ENCODE measurements around the gene AHI1.
"Not testable (repeated sequence)": the region's sequence is repeated elsewhere in the genome, so short reads cannot be mapped to it uniquely, and the experiment has no call there.

DNA sequence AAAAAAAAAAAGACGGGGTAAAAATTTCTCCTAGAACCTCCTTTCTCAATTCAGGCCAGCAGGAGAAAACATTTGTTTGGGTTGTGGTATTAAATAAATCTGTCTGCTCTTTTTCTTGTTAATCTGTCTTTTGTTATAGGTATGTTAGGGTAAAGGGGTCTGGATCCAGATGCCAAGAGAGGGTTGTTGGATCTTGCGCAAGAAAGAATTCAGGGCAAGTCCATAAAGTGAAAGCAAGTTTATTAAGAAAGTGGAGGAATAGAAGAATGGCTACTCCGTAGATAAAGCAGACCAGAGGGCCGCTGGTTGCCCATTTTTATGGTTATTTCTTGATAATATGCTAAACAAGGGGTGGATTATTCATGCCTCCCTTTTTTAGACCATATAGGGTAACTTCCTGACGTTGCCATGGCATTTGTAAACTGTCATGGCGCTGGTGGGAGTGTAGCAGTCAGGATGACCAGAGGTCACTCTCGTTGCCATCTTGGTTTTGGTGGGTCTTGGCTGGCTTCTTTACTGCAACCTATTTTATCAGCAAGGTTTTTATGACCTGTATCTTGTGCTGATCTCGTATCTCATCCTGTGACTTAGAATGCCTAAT is 251.0 kb downstream of the AHI1 start:
- TF ChIP-seq, protein P1, sequence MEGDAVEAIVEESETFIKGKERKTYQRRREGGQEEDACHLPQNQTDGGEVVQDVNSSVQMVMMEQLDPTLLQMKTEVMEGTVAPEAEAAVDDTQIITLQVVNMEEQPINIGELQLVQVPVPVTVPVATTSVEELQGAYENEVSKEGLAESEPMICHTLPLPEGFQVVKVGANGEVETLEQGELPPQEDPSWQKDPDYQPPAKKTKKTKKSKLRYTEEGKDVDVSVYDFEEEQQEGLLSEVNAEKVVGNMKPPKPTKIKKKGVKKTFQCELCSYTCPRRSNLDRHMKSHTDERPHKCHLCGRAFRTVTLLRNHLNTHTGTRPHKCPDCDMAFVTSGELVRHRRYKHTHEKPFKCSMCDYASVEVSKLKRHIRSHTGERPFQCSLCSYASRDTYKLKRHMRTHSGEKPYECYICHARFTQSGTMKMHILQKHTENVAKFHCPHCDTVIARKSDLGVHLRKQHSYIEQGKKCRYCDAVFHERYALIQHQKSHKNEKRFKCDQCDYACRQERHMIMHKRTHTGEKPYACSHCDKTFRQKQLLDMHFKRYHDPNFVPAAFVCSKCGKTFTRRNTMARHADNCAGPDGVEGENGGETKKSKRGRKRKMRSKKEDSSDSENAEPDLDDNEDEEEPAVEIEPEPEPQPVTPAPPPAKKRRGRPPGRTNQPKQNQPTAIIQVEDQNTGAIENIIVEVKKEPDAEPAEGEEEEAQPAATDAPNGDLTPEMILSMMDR (conservative IDR thresholded peaks at IDR 0.05; ENCODE audit: low read depth, low read length) = not testable (repeated sequence)
- TF ChIP-seq EZH2 (IDR thresholded peaks at IDR 0.05; ENCODE audit: low read length, unreplicated experiment) = not testable (repeated sequence)

Measured in PC-3 (cell line).